GM21717 (cell line): Measurements from ENCODE around the gene AFF4.
"Not testable (repeated sequence)": the region's sequence is repeated elsewhere in the genome, so short reads cannot be mapped to it uniquely, and the experiment has no call there.

Experiments
- ATAC-seq: cut with Tn5 transposase; IDR thresholded peaks from one replicate; pipeline ENCODE4 v1.9.1; 2021; ENCODE audit warnings: mild to moderate bottlenecking, moderate library complexity; ENCODE audit not compliant: unreplicated experiment

The AFF4 gene, protein sequence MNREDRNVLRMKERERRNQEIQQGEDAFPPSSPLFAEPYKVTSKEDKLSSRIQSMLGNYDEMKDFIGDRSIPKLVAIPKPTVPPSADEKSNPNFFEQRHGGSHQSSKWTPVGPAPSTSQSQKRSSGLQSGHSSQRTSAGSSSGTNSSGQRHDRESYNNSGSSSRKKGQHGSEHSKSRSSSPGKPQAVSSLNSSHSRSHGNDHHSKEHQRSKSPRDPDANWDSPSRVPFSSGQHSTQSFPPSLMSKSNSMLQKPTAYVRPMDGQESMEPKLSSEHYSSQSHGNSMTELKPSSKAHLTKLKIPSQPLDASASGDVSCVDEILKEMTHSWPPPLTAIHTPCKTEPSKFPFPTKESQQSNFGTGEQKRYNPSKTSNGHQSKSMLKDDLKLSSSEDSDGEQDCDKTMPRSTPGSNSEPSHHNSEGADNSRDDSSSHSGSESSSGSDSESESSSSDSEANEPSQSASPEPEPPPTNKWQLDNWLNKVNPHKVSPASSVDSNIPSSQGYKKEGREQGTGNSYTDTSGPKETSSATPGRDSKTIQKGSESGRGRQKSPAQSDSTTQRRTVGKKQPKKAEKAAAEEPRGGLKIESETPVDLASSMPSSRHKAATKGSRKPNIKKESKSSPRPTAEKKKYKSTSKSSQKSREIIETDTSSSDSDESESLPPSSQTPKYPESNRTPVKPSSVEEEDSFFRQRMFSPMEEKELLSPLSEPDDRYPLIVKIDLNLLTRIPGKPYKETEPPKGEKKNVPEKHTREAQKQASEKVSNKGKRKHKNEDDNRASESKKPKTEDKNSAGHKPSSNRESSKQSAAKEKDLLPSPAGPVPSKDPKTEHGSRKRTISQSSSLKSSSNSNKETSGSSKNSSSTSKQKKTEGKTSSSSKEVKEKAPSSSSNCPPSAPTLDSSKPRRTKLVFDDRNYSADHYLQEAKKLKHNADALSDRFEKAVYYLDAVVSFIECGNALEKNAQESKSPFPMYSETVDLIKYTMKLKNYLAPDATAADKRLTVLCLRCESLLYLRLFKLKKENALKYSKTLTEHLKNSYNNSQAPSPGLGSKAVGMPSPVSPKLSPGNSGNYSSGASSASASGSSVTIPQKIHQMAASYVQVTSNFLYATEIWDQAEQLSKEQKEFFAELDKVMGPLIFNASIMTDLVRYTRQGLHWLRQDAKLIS

DNA sequence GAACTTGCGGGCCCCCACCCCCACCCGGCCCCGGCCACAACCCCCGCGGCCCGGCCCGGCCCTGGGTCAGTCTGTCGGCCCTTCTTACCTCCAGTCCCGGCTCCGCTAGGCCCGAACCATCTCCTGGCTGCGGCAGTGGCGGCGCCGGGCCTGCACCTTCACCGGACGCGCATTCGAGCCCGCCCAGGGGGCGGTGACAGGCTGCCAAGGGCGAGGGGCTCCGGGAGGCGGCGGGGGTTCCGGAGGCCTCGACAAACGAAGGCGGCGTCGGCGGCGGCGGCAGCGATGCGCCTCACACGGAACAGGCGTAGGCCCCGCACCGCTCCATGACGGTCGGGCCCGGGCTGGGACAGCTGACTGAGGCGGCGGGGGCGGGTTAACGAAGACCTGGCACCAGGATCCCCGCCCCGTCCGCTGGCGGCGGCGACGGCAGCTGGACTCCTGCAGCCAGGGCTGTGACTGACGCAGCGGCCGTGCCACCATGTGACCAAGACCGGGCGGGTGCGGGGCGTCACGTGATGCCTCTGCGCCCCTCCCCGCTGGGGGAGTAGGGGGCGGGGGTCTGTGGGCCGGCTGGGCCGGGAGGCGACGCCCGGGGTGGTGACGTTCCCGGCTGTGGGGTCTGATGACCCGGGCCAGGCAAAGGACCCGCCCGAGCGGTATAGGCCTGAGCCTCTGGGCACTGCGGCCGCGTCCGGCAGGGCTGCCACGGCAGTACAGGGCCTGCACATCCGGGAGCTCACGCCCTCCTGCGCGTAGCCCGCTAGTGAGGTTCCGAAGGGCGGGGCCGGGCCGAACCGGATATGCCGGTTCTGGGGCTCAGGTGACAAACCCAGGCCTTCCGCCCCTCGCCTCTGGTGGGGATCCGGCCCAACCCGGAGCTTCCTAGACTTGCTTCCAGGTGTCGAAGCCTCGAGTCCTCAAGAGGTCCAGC is at the start of gene AFF4:
Gene AFF4 (minus strand): TSS at position 464 of the 934 bp plus-strand sequence. CDS start 26,445 bp downstream, outside the sequence.
- ATAC-seq, result peak; percentile 94

DNA sequence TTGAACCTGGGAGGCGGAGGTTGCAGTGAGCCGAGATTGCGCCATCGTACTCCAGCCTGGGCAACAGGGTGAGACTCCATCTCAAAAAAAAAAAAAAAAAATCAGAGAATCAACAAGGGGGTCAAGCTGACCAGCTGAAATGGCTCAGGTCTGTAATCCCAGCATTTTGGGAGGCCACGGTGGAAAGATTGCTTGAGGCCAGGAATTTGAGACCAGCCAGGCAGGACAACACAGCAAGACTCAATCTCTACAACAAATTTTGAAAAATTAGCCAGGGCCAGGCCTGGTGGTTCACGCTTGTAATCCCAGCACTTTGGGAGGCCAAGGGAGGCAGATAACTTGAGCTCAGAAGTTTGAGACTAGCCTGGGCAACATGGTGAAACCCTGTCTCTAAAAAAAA is 45.0 kb upstream of the AFF4 start:
- ATAC-seq, result not testable (repeated sequence)

DNA sequence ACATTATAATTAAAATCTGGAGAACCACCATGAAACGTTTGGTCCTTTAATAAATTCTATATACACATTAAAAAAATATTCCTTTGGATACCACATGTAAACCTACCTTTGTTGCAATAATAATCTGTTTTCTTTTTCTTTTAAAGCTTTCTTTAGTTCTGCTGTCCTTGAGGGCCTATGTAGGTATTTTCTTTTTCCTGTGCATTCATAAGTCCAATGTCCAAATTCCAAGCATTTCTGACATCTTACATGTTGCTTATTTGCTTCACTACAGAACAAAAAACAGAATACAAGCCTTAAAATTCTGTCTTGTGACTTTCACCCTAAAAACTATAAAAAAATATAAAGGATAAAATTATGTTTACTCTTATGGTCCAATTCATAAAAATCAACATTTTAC is 43.2 kb upstream of the AFF4 start:
- ATAC-seq, result no peak

DNA sequence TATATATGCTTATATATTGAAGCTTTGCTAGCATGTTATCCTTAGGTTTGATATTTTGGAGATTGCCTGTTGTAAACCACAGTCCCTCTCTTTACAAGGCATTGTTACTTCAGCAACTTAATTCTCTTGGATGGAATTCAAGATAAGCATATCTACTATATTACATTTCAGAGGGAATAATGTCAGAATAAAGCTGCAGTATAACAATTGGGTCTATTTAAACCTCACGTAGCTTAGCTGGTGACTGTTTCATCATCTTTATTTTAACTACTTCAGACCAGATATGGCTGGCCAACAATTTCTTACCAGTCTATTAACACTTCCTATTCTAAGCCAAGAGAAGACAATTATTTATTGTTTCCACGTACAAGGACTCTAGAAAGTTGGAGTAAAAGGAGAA is 35.8 kb upstream of the AFF4 start:
- ATAC-seq, result no peak

DNA sequence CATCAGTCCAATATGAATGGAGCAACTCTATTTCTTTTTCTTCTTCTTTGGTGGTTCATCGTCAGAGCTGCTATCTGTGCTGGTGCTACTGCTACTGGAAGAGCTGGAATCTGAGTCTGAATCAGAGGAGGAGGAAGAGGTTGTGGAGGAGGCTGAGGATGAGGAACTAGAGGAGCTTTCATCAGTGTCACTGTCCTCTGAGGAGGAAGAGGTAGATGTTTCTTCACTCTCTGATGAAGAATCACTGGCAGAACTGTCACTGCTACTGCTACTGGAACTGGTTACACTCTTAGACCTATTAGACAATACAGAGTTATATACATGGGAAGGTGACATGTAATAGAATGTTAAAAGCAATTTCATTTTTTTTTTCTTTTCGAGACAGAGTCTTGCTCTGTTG is 35.1 kb upstream of the AFF4 start:
- no peak for ATAC-seq

DNA sequence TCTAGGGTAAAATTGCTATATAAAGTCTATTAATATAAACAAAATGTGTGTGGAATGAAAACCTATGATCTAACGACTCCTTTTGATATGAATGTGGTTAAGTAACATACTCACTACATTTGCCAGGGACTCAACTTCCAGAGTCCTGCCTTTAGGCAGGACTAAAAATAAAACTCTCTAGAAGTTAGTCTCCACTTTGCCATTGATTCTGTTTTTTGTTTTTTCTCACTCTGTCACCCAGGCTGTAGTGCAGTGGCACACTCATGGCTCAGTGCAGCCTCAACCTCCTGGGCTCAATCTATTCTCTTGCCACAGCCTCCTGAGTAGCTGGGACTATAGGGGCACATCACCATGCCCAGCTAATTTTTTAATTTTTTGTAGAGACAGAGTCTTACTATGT is 32.9 kb upstream of the AFF4 start:
- ATAC-seq, result no peak

DNA sequence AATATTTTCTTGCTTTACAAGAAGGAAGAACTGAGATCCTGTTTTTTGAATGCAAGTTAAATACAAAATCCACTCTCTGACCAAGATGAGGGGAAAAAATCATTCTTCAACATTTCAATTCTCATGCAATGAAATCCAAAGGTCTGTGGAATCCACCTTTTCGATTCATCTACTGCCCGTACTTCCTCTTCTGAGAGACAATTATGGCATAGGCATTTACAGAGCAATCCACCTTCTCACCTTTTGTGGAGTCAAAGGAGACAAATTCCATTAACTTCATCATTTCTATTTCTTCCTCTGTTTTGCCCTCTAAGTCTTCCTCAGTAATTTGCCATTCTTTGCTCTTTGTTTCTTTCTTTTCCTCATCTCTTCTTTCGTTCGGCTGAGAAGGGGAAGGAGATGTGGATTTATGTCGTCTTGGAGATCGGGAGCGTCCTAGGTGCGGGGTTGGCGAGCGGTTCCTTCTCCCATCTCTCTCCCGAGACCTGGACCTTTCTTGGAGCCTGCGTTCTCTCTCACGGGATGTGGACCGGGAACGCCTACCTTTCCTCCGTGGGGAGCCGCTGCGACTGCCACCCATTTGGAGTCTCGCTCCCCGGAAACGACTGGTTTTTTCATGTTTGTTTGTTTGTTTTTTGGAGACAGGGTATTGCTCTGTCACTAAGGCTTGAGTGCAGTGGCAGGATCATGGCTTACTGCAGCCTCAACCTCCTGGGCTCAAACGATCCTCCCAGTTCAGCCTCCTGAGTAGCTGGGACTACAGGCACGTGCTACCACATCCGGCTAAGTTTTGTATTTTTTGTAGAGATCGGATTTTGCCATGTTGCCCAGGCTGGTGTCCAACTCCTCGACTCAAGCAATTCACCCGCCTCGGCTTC is 24.3 kb upstream of the AFF4 start:
- ATAC-seq, result no peak

DNA sequence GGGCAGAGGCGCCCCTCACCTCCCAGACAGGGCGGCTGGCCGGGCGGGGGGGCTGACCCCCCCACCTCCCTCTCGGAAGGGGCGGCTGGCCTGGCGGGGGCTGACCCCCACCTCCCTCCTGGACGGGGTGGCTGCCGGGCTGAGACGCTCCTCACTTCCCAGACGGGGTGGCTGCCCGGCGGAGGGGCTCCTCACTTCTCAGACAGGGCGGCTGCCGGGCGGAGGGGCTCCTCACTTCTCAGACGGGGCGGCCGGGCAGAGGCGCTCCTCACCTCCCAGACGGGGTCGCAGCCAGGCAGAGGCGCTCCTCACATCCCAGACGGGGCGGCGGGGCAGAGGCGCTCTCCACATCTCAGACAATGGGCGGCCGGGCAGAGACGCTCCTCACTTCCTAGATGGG is 19.5 kb upstream of the AFF4 start:
- ATAC-seq, result not testable (repeated sequence)

DNA sequence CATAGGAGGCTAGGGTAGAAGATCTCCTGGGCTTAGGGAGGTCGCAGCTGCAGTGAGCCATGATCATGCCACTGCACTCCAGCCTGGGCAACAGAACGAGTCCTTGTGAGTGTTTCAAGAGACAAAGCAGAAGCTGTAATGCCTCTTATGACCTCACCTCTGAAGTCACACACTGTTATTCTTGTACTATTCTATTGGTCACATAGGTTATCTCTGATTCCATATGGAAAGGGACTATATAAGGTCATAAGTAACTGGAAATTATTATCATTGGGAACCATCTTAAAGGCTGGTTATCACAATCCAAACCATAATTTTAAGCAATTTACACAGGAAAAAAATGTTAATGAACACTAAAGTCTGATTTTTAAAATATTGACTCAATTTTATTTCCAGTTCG is 17.9 kb upstream of the AFF4 start:
- ATAC-seq, result no peak

DNA sequence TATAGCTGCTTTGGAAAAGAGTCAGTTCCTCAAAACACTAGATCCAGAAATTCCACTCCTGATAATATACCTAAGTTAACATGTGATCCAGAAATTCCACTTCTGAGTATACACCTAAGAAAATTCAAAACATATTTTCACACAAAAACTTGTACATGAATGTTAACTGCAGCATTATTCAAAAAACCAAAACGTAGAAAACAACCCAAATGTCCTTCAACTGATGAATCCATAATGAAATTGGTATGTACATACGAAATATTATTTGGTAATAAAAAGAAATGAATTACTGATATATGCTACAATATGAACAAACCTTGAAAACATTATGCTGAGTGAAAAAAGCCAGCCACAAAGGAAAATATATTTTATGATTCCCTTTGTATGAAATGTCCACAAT is 16.5 kb upstream of the AFF4 start:
- no peak for ATAC-seq

DNA sequence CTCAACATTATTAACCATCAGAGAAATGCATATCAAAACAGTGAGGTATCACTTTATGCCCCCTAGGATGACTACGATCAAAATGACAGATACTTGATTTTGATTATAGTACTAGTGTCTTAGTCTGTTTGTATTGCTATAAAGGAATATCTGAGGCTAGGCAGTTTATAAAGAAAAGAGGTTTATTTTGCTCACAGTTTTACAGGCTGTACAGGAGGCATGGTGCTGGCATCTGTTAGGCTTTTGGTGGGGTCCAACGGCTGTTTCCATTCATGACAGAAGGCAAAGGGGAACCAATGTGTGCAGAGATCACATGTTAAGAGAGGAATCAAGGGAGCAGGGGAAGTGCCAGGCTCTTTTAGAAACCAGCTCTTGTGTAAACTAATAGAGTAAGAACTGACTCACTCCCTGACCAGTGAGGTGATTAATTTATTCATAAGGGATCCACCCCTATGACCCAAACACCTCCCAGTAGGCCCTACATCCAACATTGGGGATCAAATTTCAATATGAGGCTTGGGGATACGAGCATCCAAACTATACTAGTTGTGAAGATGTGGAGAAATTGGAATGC is 16.0 kb upstream of the AFF4 start:
- ATAC-seq, result no peak

DNA sequence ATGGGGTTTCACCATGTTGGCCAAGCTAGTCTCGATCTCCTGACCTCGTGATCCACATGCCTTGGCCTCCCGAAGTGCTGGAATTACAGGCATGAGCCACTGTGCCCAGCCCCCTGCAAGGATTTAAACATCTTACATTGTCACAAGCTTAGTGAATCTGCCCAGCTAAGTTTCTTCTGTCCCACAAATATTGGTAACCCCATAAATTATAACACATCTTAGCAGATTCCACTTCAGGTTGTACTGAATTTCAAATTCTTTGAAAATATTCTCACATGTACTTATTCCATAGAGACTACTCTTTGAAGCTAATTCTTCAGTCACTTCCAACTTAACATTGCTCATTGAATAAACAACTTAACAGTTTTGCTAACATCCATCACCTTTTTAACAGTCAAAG is 13.4 kb upstream of the AFF4 start:
- no peak for ATAC-seq

DNA sequence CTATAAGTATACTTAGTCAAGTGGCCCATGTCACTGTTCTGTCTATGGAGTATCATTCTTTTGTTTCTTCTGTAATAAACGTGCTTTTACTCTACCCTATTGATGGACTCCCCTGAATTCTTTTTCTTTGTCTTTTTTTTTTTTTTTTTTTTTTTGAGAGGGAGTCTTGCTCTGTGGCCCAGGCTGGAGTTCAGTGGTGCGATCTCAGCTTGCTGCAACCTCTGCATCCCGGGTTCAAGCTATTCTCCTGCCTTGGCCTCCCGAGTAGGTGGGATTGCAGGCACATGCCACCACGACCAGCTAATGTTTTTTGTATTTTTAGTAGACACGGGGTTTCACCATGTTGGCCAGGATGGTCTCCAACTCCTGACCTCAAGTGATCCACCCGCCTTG is 9.0 kb upstream of the AFF4 start:
- not testable (repeated sequence) for ATAC-seq

DNA sequence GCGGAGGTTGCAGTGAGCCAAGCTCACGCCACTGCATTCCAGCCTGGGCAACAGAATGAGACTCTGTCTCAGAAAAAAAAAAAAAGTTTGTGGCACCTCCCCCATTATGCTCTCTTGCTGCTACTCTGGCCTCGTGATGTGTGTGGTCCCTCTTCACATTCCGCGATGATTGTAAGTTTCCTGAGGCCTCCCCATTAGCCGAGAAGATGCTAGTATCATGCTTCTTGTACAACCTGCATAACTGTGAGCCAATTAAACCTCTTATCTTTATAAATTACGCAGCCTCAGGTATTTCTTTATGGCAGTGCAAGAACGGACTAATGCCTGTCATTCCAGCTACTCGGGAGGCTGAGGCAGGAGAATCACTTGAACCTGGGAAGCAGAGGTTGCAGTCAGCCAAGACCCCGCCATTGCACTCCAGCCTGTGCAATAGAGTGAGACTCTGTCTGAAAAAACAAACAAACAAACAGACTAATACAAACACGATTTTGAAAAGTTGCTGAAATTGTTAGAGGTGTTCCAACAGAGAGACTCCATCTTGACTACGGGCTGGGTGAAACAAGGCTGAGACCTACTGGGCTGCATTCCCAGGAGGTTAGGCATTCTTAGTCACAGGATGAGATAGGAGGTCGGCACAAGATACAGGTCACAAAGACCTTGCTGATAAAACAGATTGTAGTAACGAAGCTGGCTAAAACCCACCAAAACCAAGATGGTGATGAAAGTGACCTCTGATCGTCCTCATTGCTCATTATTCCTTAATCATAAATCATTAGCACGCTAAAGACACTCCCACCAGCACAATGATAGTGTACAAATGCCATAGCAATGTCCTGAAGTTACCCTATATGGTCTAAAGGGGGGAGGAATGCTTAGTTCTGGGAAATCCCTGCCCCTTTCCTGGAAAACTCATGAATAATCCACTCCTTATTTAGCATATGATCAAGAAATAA is 8.3 kb upstream of the AFF4 start:
- no peak for ATAC-seq

DNA sequence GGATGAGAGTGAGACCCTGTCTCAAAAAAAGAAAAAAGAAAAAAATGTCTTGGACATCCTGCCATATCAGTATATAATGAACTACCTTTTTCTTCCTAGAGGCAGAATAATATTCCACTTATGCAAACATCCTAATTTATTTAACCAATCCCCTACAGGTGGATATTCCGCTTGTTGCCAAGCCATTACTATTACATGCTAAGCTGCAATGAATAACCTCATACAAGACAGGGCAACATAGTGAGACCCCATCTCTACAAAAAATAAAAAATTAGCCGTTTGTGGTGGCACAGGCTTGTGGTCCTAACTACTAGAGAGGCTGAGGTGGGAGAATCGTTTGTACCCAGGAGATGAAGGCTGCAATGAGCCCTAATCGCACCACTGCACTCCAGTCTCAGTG is 1.7 kb upstream of the AFF4 start:
- no peak for ATAC-seq

DNA sequence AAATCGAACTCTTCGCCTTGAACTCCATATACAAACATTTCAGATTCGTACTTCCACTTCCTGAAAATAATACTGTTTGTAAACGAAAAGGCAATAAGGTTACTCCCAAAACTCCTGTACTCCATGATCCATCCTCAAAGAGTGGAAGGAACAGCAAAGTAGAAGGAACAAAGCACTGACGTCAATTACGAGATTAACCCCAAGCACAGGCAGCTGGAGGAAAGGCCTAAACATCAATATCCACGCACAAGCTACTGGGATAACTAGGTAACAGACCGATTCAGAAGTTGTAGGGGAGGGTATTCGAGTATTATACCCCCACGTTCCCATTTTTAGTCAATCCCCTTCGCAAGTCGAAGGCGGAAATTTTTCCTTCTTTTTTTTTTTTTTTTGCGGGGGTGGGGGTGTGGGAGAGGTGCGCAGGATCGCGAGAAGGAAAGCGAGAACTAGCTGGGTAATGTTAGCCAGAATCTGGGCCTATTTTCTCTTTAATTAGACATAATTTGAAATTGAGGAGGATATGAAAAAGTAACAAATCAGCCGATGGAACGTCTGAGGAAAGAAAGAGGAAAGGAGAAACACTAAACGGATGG is 909 bp downstream of the AFF4 start:
- no peak for ATAC-seq

DNA sequence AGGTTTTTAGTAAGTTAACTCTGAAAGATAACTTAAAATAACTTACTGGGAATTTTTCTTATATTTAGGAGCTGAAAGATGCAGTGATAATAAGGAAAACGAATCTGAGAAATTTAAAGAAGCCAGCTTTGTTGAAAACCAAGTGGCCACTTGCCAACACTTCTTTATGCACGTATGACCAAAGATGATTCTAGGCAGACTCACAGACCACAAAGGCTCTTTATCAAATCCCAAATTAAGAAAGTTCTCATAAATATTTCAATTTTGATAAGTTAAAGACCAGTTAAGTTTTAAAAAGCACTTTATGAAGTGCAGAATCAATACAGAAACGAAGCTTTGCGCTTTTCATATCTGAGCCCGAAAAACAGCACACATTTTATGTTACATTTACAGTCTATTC is 1.5 kb downstream of the AFF4 start:
- ATAC-seq, result no peak
